ENCODE data around the gene KIF26B. TPM values are rescaled to one million over a fixed set of nuclear protein-coding genes. Genes with fewer than 3 reads are reported as not detected.

Gene KIF26B
- total RNA-seq, 1 experiment from 2014 or later = 2.3 TPM

DNA sequence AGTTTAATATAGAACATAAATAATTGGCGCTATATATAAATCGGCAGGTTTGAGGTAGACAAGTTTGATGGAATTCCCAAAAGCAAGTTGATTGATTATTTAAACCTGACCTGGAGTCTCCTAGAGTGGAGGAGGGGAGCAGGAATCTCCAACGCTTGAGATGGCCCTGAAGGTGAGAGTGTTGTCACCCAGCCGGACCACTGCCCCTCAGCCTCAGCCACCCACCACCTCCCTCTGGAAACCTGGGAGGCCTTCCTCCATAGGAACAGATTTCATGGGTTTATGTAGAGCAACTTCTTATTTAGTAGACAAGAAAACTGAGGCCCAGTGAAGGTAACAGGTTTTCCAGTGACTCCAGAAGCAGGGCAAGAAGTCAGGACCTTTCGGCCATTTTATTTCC is 389.5 kb downstream of the KIF26B start:
- H2AFZ ChIP-seq (ENCODE audit: low read length) = no peak overlapping the region
- no peaks in the 10 kb centered on the region for H3K4me1 ChIP-seq (ENCODE audit: low read length)
- DNase-seq = no peak
- no peak overlapping the region for H3K9ac ChIP-seq (ENCODE audit: low read length)
- no peak overlapping the region for H3K4me3 ChIP-seq (ENCODE audit: low read length)
- H3K36me3 ChIP-seq (ENCODE audit: insufficient read depth, low read length) = no peaks in the 10 kb centered on the region
- no peak overlapping the region for H3K4me2 ChIP-seq (ENCODE audit: low read depth, low read length, poor library complexity, severe bottlenecking)
- H4K20me1 ChIP-seq (ENCODE audit: insufficient read depth, low read depth, low read length) = no peaks in the 10 kb centered on the region
- no peaks in the 10 kb centered on the region for H3K9me3 ChIP-seq (ENCODE audit: low read length)
- no peaks in the 10 kb centered on the region for H3K9me2 ChIP-seq (replicated peaks; ENCODE audit: insufficient read depth, low read length)
- H3K27me3 ChIP-seq (ENCODE audit: low read length) = no peaks in the 10 kb centered on the region
- H3K79me2 ChIP-seq (ENCODE audit: low read length) = no peaks in the 10 kb centered on the region
- no peak overlapping the region for H3K27ac ChIP-seq (ENCODE audit: low read length)

DNA sequence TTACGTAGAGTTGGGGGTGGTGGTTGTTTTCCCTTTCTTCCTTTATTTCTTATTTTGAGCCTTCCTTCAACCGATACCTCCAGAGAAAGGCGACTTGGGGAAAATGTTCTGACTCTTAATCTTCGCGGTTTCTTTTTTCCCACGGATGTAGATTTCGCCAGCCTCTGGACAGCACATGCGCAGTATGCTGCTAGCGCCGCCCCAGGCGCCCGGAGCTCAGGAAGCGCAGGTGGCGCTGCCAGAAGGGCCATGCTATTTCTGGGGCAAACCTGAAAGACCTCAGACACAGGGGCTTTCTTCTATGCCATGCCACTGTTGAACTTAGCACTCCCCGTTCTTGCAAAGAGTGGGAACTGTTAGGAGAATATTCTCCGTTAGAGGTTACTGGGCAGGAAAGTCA is 392.1 kb downstream of the KIF26B start:
- Histone ChIP-seq H4K20me1 (ENCODE audit: insufficient read depth, low read depth, low read length) (no peaks in the 10 kb centered on the region), H3K27me3 (ENCODE audit: low read length) (no peaks in the 10 kb centered on the region), H3K4me1 (ENCODE audit: low read length) (peaks cover 10% of the 10 kb centered on the region), H3K4me2 (ENCODE audit: low read depth, low read length, poor library complexity, severe bottlenecking) (no peak overlapping the region), H3K79me2 (ENCODE audit: low read length) (no peaks in the 10 kb centered on the region), H3K4me3 (ENCODE audit: low read length) (no peak overlapping the region), H3K36me3 (ENCODE audit: insufficient read depth, low read length) (no peaks in the 10 kb centered on the region), H3K27ac (ENCODE audit: low read length) (no peak overlapping the region), H3K9ac (ENCODE audit: low read length) (no peak overlapping the region), H2AFZ (ENCODE audit: low read length) (no peak overlapping the region), H3K9me3 (ENCODE audit: low read length) (no peaks in the 10 kb centered on the region), H3K9me2 (replicated peaks; ENCODE audit: insufficient read depth, low read length) (no peaks in the 10 kb centered on the region)
- no peak for DNase-seq

DNA sequence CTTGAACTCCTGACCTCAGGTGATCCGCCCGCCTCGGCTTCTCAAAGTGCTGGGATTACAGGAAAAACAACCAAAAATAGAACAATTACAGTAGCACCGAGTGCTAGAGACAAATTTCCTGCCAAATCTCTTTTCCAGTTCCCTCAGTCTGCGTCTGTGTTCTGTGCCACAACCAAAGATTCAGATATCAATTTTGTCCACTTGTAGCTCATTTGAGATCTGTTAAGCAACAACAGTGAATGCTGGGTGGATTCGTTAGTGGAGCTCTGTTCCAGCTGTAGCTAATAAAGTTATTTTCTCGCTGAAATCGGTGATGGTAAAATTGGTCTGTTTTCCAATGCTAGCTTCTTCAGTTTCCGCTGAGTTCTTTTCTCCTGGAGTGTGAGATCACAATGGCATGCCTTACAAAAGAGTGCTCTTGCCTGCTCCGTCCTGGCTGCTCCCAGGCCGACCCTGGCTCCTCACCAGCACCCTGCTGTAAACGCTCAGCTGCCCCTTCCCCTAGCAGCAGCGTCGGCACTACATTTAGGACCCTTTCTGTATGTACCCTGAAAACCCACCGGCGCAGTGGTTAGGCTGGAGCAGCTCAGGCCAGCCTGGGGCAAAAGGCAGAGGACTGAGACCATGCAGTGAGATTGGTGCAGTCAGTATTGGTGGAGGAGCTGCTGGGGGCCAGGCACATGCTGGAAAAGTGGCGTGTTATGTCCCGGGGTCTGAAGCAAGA is 395.4 kb downstream of the KIF26B start:
- no peaks in the 10 kb centered on the region for H3K9me2 ChIP-seq (replicated peaks; ENCODE audit: insufficient read depth, low read length)
- H3K79me2 ChIP-seq (ENCODE audit: low read length) = no peaks in the 10 kb centered on the region
- no peak for DNase-seq
- no peak overlapping the region for H3K27ac ChIP-seq (ENCODE audit: low read length)
- H3K4me3 ChIP-seq (ENCODE audit: low read length) = no peak overlapping the region
- H4K20me1 ChIP-seq (ENCODE audit: insufficient read depth, low read depth, low read length) = no peaks in the 10 kb centered on the region
- no peak overlapping the region for H3K4me2 ChIP-seq (ENCODE audit: low read depth, low read length, poor library complexity, severe bottlenecking)
- H3K4me1 ChIP-seq (ENCODE audit: low read length) = peaks cover 10% of the 10 kb centered on the region
- H3K36me3 ChIP-seq (ENCODE audit: insufficient read depth, low read length) = no peaks in the 10 kb centered on the region
- no peaks in the 10 kb centered on the region for H3K9me3 ChIP-seq (ENCODE audit: low read length)
- no peak overlapping the region for H3K9ac ChIP-seq (ENCODE audit: low read length)
- no peaks in the 10 kb centered on the region for H3K27me3 ChIP-seq (ENCODE audit: low read length)
- H2AFZ ChIP-seq (ENCODE audit: low read length) = no peak overlapping the region

DNA sequence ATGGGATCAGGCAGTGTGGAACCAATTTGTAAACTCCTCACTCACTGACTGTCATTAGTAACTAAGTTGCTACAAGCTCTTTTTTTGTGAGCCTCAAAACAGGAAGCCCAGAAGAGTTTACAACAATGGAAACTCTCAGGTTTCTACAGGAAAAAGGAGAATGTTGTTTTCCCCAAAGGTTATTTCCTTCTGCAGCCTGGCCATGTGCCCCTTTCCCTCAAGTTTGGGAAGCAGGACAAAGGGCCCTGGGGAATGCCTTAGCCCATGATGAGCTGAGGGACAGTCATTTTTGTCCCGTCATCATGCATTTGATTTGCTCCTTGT is 395.9 kb downstream of the KIF26B start:
- Histone ChIP-seq H3K4me3 (ENCODE audit: low read length) (no peak overlapping the region), H3K9ac (ENCODE audit: low read length) (no peak overlapping the region), H3K27ac (ENCODE audit: low read length) (no peak overlapping the region), H3K79me2 (ENCODE audit: low read length) (no peaks in the 10 kb centered on the region), H3K4me1 (ENCODE audit: low read length) (peaks cover 10% of the 10 kb centered on the region), H2AFZ (ENCODE audit: low read length) (no peak overlapping the region), H3K4me2 (ENCODE audit: low read depth, low read length, poor library complexity, severe bottlenecking) (no peak overlapping the region), H4K20me1 (ENCODE audit: insufficient read depth, low read depth, low read length) (no peaks in the 10 kb centered on the region), H3K27me3 (ENCODE audit: low read length) (no peaks in the 10 kb centered on the region), H3K9me3 (ENCODE audit: low read length) (no peaks in the 10 kb centered on the region), H3K9me2 (replicated peaks; ENCODE audit: insufficient read depth, low read length) (no peaks in the 10 kb centered on the region), H3K36me3 (ENCODE audit: insufficient read depth, low read length) (no peaks in the 10 kb centered on the region)
- DNase-seq = no peak

DNA sequence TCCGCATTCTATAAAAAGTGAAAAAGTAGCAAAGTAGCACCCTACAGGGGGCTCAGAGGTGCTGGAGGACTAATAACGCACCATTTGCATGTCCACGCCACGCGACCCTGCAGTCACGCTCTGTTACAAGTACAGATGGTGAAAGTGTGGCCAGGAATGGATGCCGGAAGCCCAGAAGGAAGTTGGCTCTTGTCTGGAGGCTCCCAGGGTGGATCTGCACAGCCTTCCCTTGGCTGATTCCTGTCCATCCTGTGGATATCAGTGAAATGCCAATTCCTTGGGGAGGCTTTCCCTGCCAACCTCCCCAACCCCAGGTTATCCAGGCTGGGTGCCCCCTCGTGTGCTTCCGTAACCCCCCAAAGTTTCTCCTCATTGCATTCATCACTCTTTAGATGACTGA is 396.8 kb downstream of the KIF26B start:
- Histone ChIP-seq H3K9me2 (replicated peaks; ENCODE audit: insufficient read depth, low read length) (no peaks in the 10 kb centered on the region), H3K9me3 (ENCODE audit: low read length) (no peaks in the 10 kb centered on the region)

DNA sequence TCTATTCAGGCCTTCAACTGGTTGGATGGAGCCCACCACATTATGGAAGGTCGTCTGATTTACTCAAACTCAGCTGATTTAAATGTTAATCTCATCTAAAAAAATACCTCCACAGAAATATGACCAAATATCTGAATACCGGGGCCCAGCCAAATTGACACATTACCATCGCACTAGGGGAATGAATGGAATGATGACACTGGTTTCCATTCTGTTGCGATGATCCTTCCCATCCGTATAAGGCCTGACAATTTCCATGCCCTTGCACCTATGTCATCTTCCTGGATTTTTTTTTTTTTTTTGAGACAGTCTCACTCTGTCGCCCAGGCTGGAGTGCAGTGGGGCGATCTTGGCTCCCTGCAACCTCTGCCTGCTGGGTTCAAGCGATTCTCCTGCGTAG is 397.5 kb downstream of the KIF26B start:
- no peak overlapping the region for H2AFZ ChIP-seq (ENCODE audit: low read length)

More for the DNA sequence above, 396.8 kb downstream of the KIF26B start:
- Histone ChIP-seq H3K4me1 (ENCODE audit: low read length) (peaks cover 10% of the 10 kb centered on the region), H3K36me3 (ENCODE audit: insufficient read depth, low read length) (no peaks in the 10 kb centered on the region), H4K20me1 (ENCODE audit: insufficient read depth, low read depth, low read length) (no peaks in the 10 kb centered on the region), H3K4me3 (ENCODE audit: low read length) (no peak overlapping the region), H2AFZ (ENCODE audit: low read length) (no peak overlapping the region), H3K79me2 (ENCODE audit: low read length) (no peaks in the 10 kb centered on the region), H3K4me2 (ENCODE audit: low read depth, low read length, poor library complexity, severe bottlenecking) (no peak overlapping the region), H3K27me3 (ENCODE audit: low read length) (no peaks in the 10 kb centered on the region), H3K9ac (ENCODE audit: low read length) (no peak overlapping the region), H3K27ac (ENCODE audit: low read length) (no peak overlapping the region)
- no peak for DNase-seq

DNA sequence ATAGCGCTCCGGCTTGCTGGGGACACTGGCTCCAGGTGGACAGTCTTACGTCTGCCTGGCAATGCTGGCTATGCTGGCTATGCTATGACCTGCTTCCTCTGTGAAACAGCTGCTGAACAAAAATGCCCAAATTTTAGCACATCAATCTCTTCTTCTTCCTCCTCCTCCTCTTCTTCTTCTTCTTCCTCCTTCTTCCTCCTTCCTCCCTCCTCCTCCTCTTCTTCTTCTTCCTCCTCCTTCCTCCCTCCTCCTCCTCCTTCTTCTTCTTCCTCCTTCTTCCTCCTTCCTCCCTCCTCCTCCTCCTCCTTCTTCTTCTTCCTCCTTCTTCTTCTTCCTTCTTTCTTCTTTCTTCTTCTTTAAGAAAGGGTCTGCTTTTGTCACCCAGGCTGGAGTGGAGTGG is 401.3 kb downstream of the KIF26B start:
- Histone ChIP-seq H3K27ac (ENCODE audit: low read length) (no peak overlapping the region), H3K27me3 (ENCODE audit: low read length) (no peaks in the 10 kb centered on the region), H3K9me3 (ENCODE audit: low read length) (no peaks in the 10 kb centered on the region), H3K79me2 (ENCODE audit: low read length) (no peaks in the 10 kb centered on the region), H3K4me1 (ENCODE audit: low read length) (peaks cover 4% of the 10 kb centered on the region), H3K4me2 (ENCODE audit: low read depth, low read length, poor library complexity, severe bottlenecking) (no peak overlapping the region), H3K36me3 (ENCODE audit: insufficient read depth, low read length) (no peaks in the 10 kb centered on the region), H3K9ac (ENCODE audit: low read length) (no peak overlapping the region), H3K4me3 (ENCODE audit: low read length) (no peak overlapping the region), H2AFZ (ENCODE audit: low read length) (no peak overlapping the region), H3K9me2 (replicated peaks; ENCODE audit: insufficient read depth, low read length) (no peaks in the 10 kb centered on the region), H4K20me1 (ENCODE audit: insufficient read depth, low read depth, low read length) (no peaks in the 10 kb centered on the region)
- no peak for DNase-seq

More for the DNA sequence above, 397.5 kb downstream of the KIF26B start:
- no peak overlapping the region for H3K4me3 ChIP-seq (ENCODE audit: low read length)
- no peak overlapping the region for H3K9ac ChIP-seq (ENCODE audit: low read length)
- no peaks in the 10 kb centered on the region for H3K9me2 ChIP-seq (replicated peaks; ENCODE audit: insufficient read depth, low read length)
- DNase-seq = no peak
- H3K9me3 ChIP-seq (ENCODE audit: low read length) = no peaks in the 10 kb centered on the region
- no peaks in the 10 kb centered on the region for H3K79me2 ChIP-seq (ENCODE audit: low read length)
- no peak overlapping the region for H3K4me2 ChIP-seq (ENCODE audit: low read depth, low read length, poor library complexity, severe bottlenecking)
- H3K27me3 ChIP-seq (ENCODE audit: low read length) = no peaks in the 10 kb centered on the region
- peaks cover 10% of the 10 kb centered on the region for H3K4me1 ChIP-seq (ENCODE audit: low read length)
- no peak overlapping the region for H3K27ac ChIP-seq (ENCODE audit: low read length)
- H4K20me1 ChIP-seq (ENCODE audit: insufficient read depth, low read depth, low read length) = no peaks in the 10 kb centered on the region
- no peaks in the 10 kb centered on the region for H3K36me3 ChIP-seq (ENCODE audit: insufficient read depth, low read length)

DNA sequence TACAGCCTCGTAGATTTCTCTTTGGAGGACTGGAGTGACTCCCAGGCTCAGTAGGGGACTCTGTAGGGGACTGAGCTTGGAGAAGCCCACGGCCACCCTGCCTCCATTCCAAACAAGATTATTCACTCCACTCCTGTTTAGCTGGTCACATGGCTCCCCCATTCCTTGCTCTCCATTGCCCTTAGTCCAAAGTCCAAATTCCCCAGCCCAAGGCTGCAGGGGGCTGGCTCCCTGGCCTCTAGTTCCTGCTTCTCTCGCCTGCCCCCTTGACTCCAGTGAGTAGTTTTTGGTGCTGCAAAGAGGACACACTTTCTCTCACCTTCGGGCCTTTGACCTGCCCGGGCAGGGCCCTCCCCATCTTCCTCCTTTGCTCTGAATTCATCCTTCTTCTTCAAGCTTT is 403.3 kb downstream of the KIF26B start:
- Histone ChIP-seq H2AFZ (ENCODE audit: low read length) (no peak overlapping the region), H3K36me3 (ENCODE audit: insufficient read depth, low read length) (no peaks in the 10 kb centered on the region), H4K20me1 (ENCODE audit: insufficient read depth, low read depth, low read length) (no peaks in the 10 kb centered on the region), H3K4me3 (ENCODE audit: low read length) (no peak overlapping the region), H3K4me2 (ENCODE audit: low read depth, low read length, poor library complexity, severe bottlenecking) (no peak overlapping the region), H3K4me1 (ENCODE audit: low read length) (peaks cover 9% of the 10 kb centered on the region), H3K9me3 (ENCODE audit: low read length) (no peaks in the 10 kb centered on the region), H3K27ac (ENCODE audit: low read length) (no peak overlapping the region), H3K79me2 (ENCODE audit: low read length) (no peaks in the 10 kb centered on the region), H3K9me2 (replicated peaks; ENCODE audit: insufficient read depth, low read length) (no peaks in the 10 kb centered on the region), H3K27me3 (ENCODE audit: low read length) (no peaks in the 10 kb centered on the region), H3K9ac (ENCODE audit: low read length) (no peak overlapping the region)
- no peak for DNase-seq
